Smooth muscle cell (in vitro differentiated cells): ENCODE data around the gene RIOX2. TPM values are rescaled to one million over a fixed set of nuclear protein-coding genes. Genes with fewer than 3 reads are reported as not detected.

Experiments
- DNase-seq: peaks from one replicate; lab custom pipeline; 2025; ENCODE audit not compliant: unreplicated experiment; lab: John Stamatoyannopoulos, UW
- H2AFZ ChIP-seq: fragments of 200-600 bp; sonication (generic); 2 replicates; pipeline ENCODE4 v1.6.0; 2016; ENCODE audit warnings: antibody characterized with exemption, low read depth, mild to moderate bottlenecking
- H3F3A ChIP-seq: fragments of 200-600 bp; sonication (generic); 2 replicates; pipeline ENCODE4 v1.6.0; 2017; ENCODE audit warnings: antibody characterized with exemption, low read depth
- H3K27ac ChIP-seq: fragments of 200-600 bp; sonication (generic); 2 replicates; pipeline ENCODE4 v1.5.1; 2016; ENCODE audit warnings: low read depth, mild to moderate bottlenecking
- H3K27me3 ChIP-seq: fragments of 200-600 bp; sonication (generic); 2 replicates; pipeline ENCODE4 v1.6.1; 2016; ENCODE audit warnings: low read depth, mild to moderate bottlenecking
- H3K36me3 ChIP-seq: fragments of 200-600 bp; sonication (generic); 2 replicates; pipeline ENCODE4 v1.5.1; 2016; ENCODE audit warnings: low read depth
- H3K4me1 ChIP-seq: fragments of 200-600 bp; sonication (generic); 2 replicates; pipeline ENCODE4 v1.5.1; 2016; ENCODE audit warnings: low read depth
- H3K4me2 ChIP-seq: fragments of 200-600 bp; sonication (generic); 2 replicates; pipeline ENCODE4 v1.6.0; 2016; ENCODE audit warnings: mild to moderate bottlenecking
- H3K4me3 ChIP-seq: fragments of 200-600 bp; sonication (generic); 2 replicates; pipeline ENCODE4 v1.5.1; 2016; ENCODE audit warnings: mild to moderate bottlenecking
- H3K79me2 ChIP-seq: fragments of 200-600 bp; sonication (generic); 2 replicates; pipeline ENCODE4 v1.6.0; 2016; ENCODE audit warnings: low read depth, mild to moderate bottlenecking
- H3K9ac ChIP-seq: fragments of 200-600 bp; sonication (generic); 2 replicates; pipeline ENCODE4 v1.6.0; 2016; ENCODE audit warnings: low read depth
- H3K9me3 ChIP-seq: fragments of 200-600 bp; sonication (generic); replicated peaks from 2 replicates; pipeline ENCODE4 v1.5.1; 2016; ENCODE audit warnings: low read depth
- H4K20me1 ChIP-seq: fragments of 200-600 bp; sonication (generic); 2 replicates; pipeline ENCODE4 v1.6.0; 2016; ENCODE audit warnings: low read depth
- WGBS: methylation state at CpG from one replicate; pipeline ENCODE4 v1.1.7; 2016; ENCODE audit warnings: low lambda C conversion rate; 5-methylcytosine and 5-hydroxymethylcytosine counted together
- polyA plus RNA-seq: library from polyadenylated mRNA; unstranded; fragments of >200 nt; fragmentation: Nextera tagmentation; extraction: Ambion mirVana; gene quantifications from 2 replicates; pipeline ENCODE4 v1.2.1, GENCODE V29; 2016
- total RNA-seq: library from RNA; depleted of rRNA; stranded (reverse); fragments of >200 nt; gene quantifications from 2 replicates; pipeline ENCODE4 v1.2.3, GENCODE V29; 2014
- TF ChIP-seq, protein P1 (sequence below): fragments of 200-600 bp; sonication (generic); IDR thresholded peaks from 2 replicates; pipeline ENCODE4 v1.5.1; 2017; ENCODE audit warnings: borderline replicate concordance, mild to moderate bottlenecking, antibody characterized with exemption; ENCODE audit not compliant: insufficient read depth, poor library complexity, severe bottlenecking

Gene RIOX2
- total and polyA plus RNA-seq, 2 experiments from 2014 or later: 14.6 to 17.8 TPM

- Histone ChIP-seq H3K4me3 (no peak overlapping the region), H3K9me3 (no peaks in the 10 kb centered on the region), H3K27ac (no peak overlapping the region), H3K4me1 (no peaks in the 10 kb centered on the region), H3K4me2 (no peak overlapping the region), H3K79me2 (peaks cover 9% of the 10 kb centered on the region), H4K20me1 (peaks cover 17% of the 10 kb centered on the region), H3K36me3 (no peaks in the 10 kb centered on the region), H3K9ac (no peak overlapping the region), H3F3A (no peaks in the 10 kb centered on the region), H2AFZ (no peak overlapping the region), H3K27me3 (no peaks in the 10 kb centered on the region)
- no peak for DNase-seq
- TF ChIP-seq, protein P1, sequence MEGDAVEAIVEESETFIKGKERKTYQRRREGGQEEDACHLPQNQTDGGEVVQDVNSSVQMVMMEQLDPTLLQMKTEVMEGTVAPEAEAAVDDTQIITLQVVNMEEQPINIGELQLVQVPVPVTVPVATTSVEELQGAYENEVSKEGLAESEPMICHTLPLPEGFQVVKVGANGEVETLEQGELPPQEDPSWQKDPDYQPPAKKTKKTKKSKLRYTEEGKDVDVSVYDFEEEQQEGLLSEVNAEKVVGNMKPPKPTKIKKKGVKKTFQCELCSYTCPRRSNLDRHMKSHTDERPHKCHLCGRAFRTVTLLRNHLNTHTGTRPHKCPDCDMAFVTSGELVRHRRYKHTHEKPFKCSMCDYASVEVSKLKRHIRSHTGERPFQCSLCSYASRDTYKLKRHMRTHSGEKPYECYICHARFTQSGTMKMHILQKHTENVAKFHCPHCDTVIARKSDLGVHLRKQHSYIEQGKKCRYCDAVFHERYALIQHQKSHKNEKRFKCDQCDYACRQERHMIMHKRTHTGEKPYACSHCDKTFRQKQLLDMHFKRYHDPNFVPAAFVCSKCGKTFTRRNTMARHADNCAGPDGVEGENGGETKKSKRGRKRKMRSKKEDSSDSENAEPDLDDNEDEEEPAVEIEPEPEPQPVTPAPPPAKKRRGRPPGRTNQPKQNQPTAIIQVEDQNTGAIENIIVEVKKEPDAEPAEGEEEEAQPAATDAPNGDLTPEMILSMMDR: no peak
- 93% methylated on average over 8 of the region's 8 CpGs for WGBS
Observed at GRCh38 chr3:97960993-97961766, 11.1 kb downstream of the RIOX2 start.

GRCh38 chr3:97960551-97960950, 11.7 kb downstream of the RIOX2 start:
- H3K9ac ChIP-seq: no peak overlapping the region
- 58% methylated on average over 5 of the region's 5 CpGs for WGBS
- no peaks in the 10 kb centered on the region for H3K36me3 ChIP-seq
- no peaks in the 10 kb centered on the region for H3K27me3 ChIP-seq
- H2AFZ ChIP-seq: no peak overlapping the region
- H3K9me3 ChIP-seq: no peaks in the 10 kb centered on the region
- H3F3A ChIP-seq: no peaks in the 10 kb centered on the region
- DNase-seq: no peak
- H3K27ac ChIP-seq: no peak overlapping the region
- no peak overlapping the region for H3K4me3 ChIP-seq
- H3K4me1 ChIP-seq: no peaks in the 10 kb centered on the region
- H4K20me1 ChIP-seq: peaks cover 17% of the 10 kb centered on the region
- peaks cover 9% of the 10 kb centered on the region for H3K79me2 ChIP-seq
- TF ChIP-seq, protein P1: no peak
- no peak overlapping the region for H3K4me2 ChIP-seq

- Histone ChIP-seq H3F3A (no peaks in the 10 kb centered on the region), H3K79me2 (peaks cover 9% of the 10 kb centered on the region), H2AFZ (no peak overlapping the region), H3K9me3 (no peaks in the 10 kb centered on the region), H3K4me2 (no peak overlapping the region), H3K36me3 (no peaks in the 10 kb centered on the region), H3K27me3 (no peaks in the 10 kb centered on the region), H3K4me3 (no peak overlapping the region), H3K9ac (no peak overlapping the region), H3K27ac (no peak overlapping the region), H4K20me1 (peaks cover 17% of the 10 kb centered on the region), H3K4me1 (no peaks in the 10 kb centered on the region)
- TF ChIP-seq, protein P1: no peak
- no peak for DNase-seq
- WGBS: 89% methylated on average over 5 of the region's 5 CpGs
Observed at GRCh38 chr3:97959872-97960271, 12.4 kb downstream of the RIOX2 start.

GRCh38 chr3:97958796-97959195, 13.4 kb downstream of the RIOX2 start:
- Histone ChIP-seq H3K9me3 (no peaks in the 10 kb centered on the region), H3F3A (no peaks in the 10 kb centered on the region), H4K20me1 (peaks cover 13% of the 10 kb centered on the region), H3K4me1 (no peaks in the 10 kb centered on the region), H2AFZ (no peak overlapping the region), H3K79me2 (peaks cover 4% of the 10 kb centered on the region), H3K27me3 (no peaks in the 10 kb centered on the region), H3K4me3 (no peak overlapping the region), H3K4me2 (no peak overlapping the region), H3K27ac (no peak overlapping the region), H3K9ac (no peak overlapping the region), H3K36me3 (no peaks in the 10 kb centered on the region)
- TF ChIP-seq, protein P1: no peak
- no peak for DNase-seq
- 93% methylated on average over 9 of the region's 9 CpGs for WGBS
